Stromal cell of bone marrow (primary cell): ENCODE results near the gene ZP1.
"Not testable (repeated sequence)": the region's sequence is repeated elsewhere in the genome, so short reads cannot be mapped to it uniquely, and the experiment has no call there.

ENCODE experiments used
- DNase-seq: peaks from one replicate; pipeline ENCODE4 v3.0.0-alpha.2; 2012; ENCODE audit warnings: low read depth

The ZP1 gene

GRCh38 chr11:60878245-60879101 is 11.1 kb downstream of the ZP1 start:
- no peak for DNase-seq

DNA sequence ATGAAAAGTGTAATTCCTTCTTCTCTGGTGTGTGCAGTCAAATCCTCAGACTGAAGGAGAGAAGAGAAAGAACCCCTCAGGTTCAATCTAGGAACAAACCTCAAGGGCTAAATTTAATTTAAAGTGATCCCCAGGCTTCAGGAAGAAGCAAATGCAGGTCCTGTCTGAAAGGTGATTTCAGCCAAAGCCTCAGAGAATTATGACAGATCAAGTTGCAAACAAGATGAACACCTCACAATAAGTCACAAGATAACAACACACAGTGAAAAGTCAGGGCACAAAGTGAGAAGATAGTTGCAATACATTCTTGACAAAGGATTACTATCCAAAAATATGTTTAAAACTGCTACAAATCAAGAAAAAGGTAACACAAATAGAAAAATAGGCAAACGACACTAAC is 11.8 kb downstream of the ZP1 start:
- no peak for DNase-seq

DNA sequence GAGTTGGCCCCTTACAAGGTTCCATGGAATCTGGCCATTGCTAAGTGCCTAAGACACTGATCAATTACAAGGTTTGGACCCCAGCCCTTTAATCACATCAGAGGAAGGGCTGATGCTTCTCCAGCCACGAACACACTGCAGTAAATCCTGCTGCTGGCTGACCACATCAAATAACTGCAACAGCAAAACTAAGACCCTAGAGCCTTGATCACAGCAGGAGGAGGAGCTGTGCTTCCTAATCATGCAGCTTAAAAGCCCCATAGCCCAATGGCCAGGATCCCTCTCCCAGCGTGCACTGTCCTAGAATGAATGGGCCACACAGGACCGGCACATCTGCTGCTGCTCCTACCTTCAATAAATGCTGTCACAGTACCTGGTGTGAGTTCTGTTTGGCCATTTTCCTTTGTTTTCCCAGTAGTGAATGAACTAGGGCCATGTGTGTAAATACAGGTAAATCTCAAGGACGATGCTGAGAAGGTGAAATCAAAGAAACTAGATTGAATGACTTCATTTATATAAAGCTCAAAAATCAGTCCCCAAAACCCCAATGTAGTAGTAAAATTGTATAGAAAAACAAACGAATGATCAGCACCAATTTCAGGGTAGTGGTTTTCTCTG is 12.7 kb downstream of the ZP1 start:
- no peak for DNase-seq

- DNase-seq: no peak
Measured at GRCh38 chr11:60880643-60881282, 13.4 kb downstream of the ZP1 start.

GRCh38 chr11:60887556-60887955 is 20.2 kb downstream of the ZP1 start:
- no peak for DNase-seq

DNA sequence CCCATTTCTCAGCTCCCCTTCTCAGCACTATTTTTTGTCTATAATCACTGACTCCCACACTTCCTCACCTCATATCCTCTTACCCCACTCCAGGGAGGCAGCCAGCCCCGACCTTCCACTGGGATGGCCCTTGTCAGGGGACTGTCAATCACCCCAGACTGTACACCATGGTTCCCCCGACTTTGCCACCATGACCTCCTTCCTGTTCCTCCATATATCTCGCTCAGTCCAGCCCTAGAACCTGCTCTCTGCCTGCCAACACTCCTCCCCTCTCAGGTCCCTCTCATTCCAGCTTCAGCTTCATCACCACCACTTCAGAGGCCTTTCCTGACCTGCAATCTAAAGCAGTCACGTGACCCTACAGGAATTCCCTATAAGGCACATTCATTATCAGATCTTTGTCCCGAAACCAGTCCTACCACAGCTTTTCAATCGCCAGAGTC is 22.5 kb downstream of the ZP1 start:
- DNase-seq: no peak

DNA sequence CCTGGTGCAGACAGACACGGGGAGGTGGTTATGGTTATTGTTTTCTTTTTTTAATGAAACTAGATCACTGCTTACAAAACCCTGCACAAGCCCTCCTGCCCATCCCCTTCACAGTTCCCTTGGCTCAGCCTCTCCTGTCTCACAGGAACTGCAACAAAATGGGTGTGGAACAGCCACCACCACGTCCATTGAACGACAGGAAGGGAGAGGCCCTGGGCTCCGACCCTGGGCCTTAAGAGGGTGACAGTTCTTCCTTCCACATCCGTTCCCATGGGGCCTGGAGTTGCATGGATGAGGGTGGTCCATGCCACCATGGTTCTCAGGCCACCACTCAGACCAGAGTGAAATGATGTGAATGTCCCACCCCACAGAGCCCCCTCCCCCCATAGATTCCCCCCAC is 23.4 kb downstream of the ZP1 start:
- DNase-seq: no peak

DNA sequence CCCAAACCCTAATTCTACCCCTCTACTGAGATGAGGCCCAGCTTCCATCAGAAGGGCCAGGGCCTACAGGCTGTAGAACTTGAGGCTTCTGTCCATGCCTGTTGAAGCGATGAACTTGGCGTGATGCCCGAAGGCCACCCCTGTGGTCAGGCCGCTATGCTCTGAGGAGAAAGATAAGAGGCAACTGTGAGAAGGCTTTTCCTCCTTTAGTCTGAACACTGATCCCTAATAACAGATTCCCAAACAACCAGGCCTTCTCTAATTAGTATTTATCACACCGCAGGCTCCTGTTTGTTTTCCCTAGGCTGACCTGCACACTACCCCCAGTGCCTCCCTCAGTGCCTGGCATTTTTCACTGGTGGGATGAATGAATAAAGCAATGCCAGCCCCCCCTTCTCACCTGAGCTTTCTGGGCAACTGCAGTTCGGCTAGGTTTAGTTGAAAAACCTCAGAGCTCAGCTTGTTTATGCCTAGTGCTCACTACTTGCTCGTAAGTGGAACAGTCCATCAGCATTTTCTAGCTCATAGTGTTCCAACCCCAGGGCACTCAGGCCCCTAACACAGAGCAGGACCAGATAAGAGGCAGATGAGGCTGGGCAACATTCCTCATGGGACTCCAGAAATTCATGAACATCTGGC is 23.9 kb downstream of the ZP1 start:
- no peak for DNase-seq

- DNase-seq: no peak
Measured at GRCh38 chr11:60895687-60896086, 28.3 kb downstream of the ZP1 start.

GRCh38 chr11:60897496-60897895 is 30.2 kb downstream of the ZP1 start:
- no peak for DNase-seq

- peak; percentile 53 for DNase-seq
Measured at GRCh38 chr11:60899046-60899936, 31.9 kb downstream of the ZP1 start.

DNA sequence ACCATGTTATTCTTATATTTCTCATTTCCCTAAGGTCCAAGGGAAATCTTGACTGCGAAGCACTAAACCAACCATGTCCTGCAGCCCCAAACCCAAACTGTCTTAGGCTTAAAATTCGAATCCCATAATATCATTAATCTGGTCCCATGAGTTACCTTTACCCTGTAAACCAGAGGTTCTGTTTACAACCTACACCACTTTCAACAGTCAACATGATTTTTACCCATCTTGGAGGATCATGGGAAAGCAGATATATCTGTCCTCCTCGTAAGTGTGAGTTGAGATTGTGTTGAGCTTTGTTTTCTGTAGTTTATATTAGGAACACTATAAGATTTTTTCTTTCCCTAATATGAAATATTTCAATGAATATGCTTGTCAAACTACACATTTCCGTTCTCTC is 32.6 kb downstream of the ZP1 start:
- no peak for DNase-seq

GRCh38 chr11:60900673-60901404 is 33.5 kb downstream of the ZP1 start:
- DNase-seq: no peak

GRCh38 chr11:60902625-60903024 is 35.3 kb downstream of the ZP1 start:
- no peak for DNase-seq

- DNase-seq: no peak
Measured at GRCh38 chr11:60905047-60905446, 37.7 kb downstream of the ZP1 start.

- peak; percentile 36 for DNase-seq
Measured at GRCh38 chr11:60905551-60906113, 38.3 kb downstream of the ZP1 start.

GRCh38 chr11:60906132-60906972 is 39.0 kb downstream of the ZP1 start, which contains the start of gene PRPF19:
PRPF19 (minus strand) TSS chr11:60906585; CDS start chr11:60906382, 203 bp downstream.
- peak; percentile 93 for DNase-seq

DNA sequence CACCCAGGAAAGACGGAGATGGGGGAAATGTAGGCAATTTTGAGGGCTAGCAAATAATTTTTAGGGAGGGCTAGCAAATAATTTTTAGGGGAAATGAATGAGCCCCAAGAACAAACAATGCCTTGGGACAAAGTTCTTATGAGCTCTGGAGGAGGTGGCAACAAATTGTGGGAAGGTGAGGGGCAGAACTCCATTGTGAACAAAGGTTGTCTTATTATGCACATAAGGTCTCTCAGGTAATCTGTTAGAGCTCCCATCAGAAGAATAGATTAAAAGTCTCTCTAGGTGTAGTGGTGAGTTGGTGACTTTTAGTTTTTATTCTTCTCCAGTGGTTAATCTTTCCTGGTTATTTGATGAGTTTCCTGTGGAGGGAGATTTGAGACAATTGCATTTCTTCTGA is 41.5 kb downstream of the ZP1 start:
- DNase-seq: no peak

- DNase-seq: not testable (repeated sequence)
Measured at GRCh38 chr11:60909680-60910280, 42.4 kb downstream of the ZP1 start.
